MM.1S (cell line): Measurements from ENCODE around the gene POMC.
A peak's percentile ranks its signal among the peaks of the same experiment; 100 is the strongest.
"Not testable (repeated sequence)": the region's sequence is repeated elsewhere in the genome, so short reads cannot be mapped to it uniquely, and the experiment has no call there.

Source experiments
- DNase-seq: peaks from one replicate; pipeline ENCODE4 v3.0.0-alpha.2; 2015
- H2AFZ ChIP-seq: fragments of 300-600 bp; sonication (generic); 2 replicates; pipeline ENCODE4 v1.6.0; 2016; ENCODE audit warnings: antibody characterized with exemption, low read length
- H3F3A ChIP-seq: fragments of 300-600 bp; sonication (generic); 2 replicates; pipeline ENCODE4 v1.6.1; 2016; ENCODE audit warnings: mild to moderate bottlenecking, antibody characterized with exemption, low read length, moderate library complexity, mixed read lengths; ENCODE audit not compliant: insufficient read depth
- H3K27ac ChIP-seq: fragments of 300-600 bp; sonication (generic); 2 replicates; pipeline ENCODE4 v1.5.1; 2016; ENCODE audit warnings: mild to moderate bottlenecking, low read length
- H3K27me3 ChIP-seq: fragments of 300-600 bp; sonication (generic); replicated peaks from 2 replicates; pipeline ENCODE4 v1.6.0; 2016; ENCODE audit warnings: low read length; ENCODE audit not compliant: insufficient read depth
- H3K36me3 ChIP-seq: fragments of 300-600 bp; sonication (generic); replicated peaks from 2 replicates; pipeline ENCODE4 v1.6.1; 2016; ENCODE audit warnings: mild to moderate bottlenecking, low read length, mixed read lengths; ENCODE audit not compliant: insufficient read depth
- H3K4me1 ChIP-seq: fragments of 300-600 bp; sonication (generic); 2 replicates; pipeline ENCODE4 v1.6.1; 2016; ENCODE audit warnings: low read length, mixed read lengths
- H3K4me2 ChIP-seq: fragments of 300-600 bp; sonication (generic); 2 replicates; pipeline ENCODE4 v1.6.0; 2016; ENCODE audit warnings: low read depth, low read length
- H3K4me3 ChIP-seq: fragments of 300-600 bp; sonication (generic); 2 replicates; pipeline ENCODE4 v1.5.1; 2016; ENCODE audit warnings: low read length, mixed read lengths
- H3K79me2 ChIP-seq: fragments of 300-600 bp; sonication (generic); 2 replicates; pipeline ENCODE4 v1.6.1; 2016; ENCODE audit warnings: mixed run types, low read length, mixed read lengths
- H3K9ac ChIP-seq: fragments of 300-600 bp; sonication (generic); 2 replicates; pipeline ENCODE4 v1.6.1; 2016; ENCODE audit warnings: low read length, mixed read lengths
- H3K9me2 ChIP-seq: fragments of 300-600 bp; sonication (generic); replicated peaks from 2 replicates; pipeline ENCODE4 v1.6.1; 2016; ENCODE audit warnings: mild to moderate bottlenecking, low read length, mixed read lengths; ENCODE audit not compliant: insufficient read depth
- H3K9me3 ChIP-seq: fragments of 300-600 bp; sonication (generic); replicated peaks from 2 replicates; pipeline ENCODE4 v1.6.1; 2016; ENCODE audit warnings: mild to moderate bottlenecking, low read length, mixed read lengths; ENCODE audit not compliant: insufficient read depth
- H4K20me1 ChIP-seq: fragments of 300-600 bp; sonication (generic); 2 replicates; pipeline ENCODE4 v1.6.1; 2016; ENCODE audit warnings: mild to moderate bottlenecking, low read length, moderate library complexity, mixed read lengths; ENCODE audit not compliant: insufficient read depth
- EZH2 ChIP-seq: fragments of 300-600 bp; sonication (generic); optimal IDR thresholded peaks from 2 replicates; pipeline ENCODE3; 2017; ENCODE audit warnings: low read depth, mild to moderate bottlenecking, antibody characterized with exemption, low read length, mixed read lengths
- EZH2phosphoT487 ChIP-seq: fragments of 300-600 bp; sonication (generic); IDR thresholded peaks from 2 replicates; pipeline ENCODE4 v1.6.1; 2018; ENCODE audit warnings: antibody characterized with exemption, low read length
- TF ChIP-seq, protein P1 (sequence below): fragments of 300-600 bp; sonication (generic); IDR thresholded peaks from 2 replicates; pipeline ENCODE4 v1.5.1; 2016; ENCODE audit warnings: antibody characterized with exemption, low read length, mixed read lengths

POMC gene

DNA sequence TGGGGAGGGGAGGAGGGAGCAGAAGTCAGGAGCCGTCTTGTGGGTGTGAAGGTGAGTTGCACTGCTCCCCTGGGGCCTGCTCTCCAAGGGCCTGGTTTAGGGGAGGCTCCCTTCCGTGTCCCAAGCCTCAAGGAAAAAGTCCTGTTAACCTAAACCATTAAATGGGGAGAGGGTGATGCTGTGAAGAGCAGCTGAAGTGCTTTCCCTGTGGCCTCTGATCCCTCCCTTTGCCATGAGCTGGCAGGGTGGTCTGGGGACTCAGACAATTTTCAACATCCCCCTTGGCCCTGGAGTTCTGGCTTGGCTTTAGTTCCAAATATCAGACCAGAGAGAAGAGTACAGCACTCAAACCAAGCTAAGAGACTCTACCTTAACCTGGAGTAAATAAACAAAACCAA lies 692 bp upstream of the POMC start:
- no peaks in the 10 kb centered on the region for H3K9me3 ChIP-seq
- H3K9me2 ChIP-seq: no peaks in the 10 kb centered on the region
- H3K36me3 ChIP-seq: no peaks in the 10 kb centered on the region
- H3K4me1 ChIP-seq: no peaks in the 10 kb centered on the region
- no peak overlapping the region for H3K27ac ChIP-seq
- H3K9ac ChIP-seq: no peak overlapping the region
- H3K4me3 ChIP-seq: no peak overlapping the region
- H3K27me3 ChIP-seq: peaks cover 47% of the 10 kb centered on the region
- no peak for TF ChIP-seq EZH2
- no peak for TF ChIP-seq EZH2phosphoT487
- TF ChIP-seq, protein P1, sequence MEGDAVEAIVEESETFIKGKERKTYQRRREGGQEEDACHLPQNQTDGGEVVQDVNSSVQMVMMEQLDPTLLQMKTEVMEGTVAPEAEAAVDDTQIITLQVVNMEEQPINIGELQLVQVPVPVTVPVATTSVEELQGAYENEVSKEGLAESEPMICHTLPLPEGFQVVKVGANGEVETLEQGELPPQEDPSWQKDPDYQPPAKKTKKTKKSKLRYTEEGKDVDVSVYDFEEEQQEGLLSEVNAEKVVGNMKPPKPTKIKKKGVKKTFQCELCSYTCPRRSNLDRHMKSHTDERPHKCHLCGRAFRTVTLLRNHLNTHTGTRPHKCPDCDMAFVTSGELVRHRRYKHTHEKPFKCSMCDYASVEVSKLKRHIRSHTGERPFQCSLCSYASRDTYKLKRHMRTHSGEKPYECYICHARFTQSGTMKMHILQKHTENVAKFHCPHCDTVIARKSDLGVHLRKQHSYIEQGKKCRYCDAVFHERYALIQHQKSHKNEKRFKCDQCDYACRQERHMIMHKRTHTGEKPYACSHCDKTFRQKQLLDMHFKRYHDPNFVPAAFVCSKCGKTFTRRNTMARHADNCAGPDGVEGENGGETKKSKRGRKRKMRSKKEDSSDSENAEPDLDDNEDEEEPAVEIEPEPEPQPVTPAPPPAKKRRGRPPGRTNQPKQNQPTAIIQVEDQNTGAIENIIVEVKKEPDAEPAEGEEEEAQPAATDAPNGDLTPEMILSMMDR: no peak
- H4K20me1 ChIP-seq: no peaks in the 10 kb centered on the region
- H3F3A ChIP-seq: no peaks in the 10 kb centered on the region
- no peaks in the 10 kb centered on the region for H3K79me2 ChIP-seq
- no peak for DNase-seq
- H3K4me2 ChIP-seq: no peak overlapping the region
- H2AFZ ChIP-seq: no peak overlapping the region

DNA sequence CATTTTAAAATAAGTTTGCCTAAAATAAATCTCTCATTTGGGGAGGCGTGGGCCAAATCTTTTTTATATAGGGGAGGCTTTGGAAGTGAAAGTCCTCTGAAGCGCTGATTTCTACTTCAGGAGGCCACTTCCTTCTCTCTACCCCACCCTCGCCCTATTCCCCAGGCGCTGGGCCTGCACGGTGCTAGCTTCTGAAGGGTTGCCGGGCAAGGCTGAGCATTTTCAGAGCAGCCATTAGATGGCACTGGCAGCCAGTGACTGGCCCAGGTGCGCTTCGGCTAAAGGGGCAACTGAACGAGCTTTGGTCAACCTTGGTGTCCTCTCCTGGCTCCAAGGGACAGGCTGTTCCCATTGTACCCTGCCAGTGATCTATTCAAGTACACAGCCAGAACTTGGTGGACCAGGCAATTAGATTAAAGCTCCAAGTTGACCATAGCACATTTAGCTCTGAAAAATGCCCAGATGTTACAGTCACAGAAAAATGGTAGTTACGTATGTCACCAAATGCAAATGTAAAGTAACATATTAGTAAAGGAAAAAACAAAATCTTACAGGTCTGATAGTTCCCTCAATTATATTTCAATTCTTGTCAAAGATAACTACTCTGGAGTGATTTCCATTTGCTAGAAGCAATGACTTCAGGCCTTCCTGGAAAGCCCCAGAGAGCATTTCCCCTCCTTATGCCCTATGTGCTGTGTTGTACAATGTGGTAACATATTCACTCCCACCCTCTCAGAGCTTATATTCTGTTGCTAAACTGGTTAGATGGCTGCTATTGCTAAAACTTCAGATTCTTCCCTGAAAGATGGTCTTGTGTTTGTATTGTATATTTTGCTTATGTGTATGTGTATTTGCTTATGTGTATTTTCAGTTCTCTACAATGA lies 2.1 kb downstream of the POMC start:
- peaks cover 47% of the 10 kb centered on the region for H3K27me3 ChIP-seq
- H3K4me2 ChIP-seq: no peak overlapping the region
- no peak overlapping the region for H3K9ac ChIP-seq
- no peak overlapping the region for H3K27ac ChIP-seq
- no peaks in the 10 kb centered on the region for H3K79me2 ChIP-seq
- H2AFZ ChIP-seq: no peak overlapping the region
- H4K20me1 ChIP-seq: no peaks in the 10 kb centered on the region
- TF ChIP-seq, protein P1: peak; percentile 75
- TF ChIP-seq EZH2phosphoT487: no peak
- no peaks in the 10 kb centered on the region for H3K4me1 ChIP-seq
- no peaks in the 10 kb centered on the region for H3K9me3 ChIP-seq
- no peaks in the 10 kb centered on the region for H3K9me2 ChIP-seq
- DNase-seq: peak; percentile 65
- H3F3A ChIP-seq: no peaks in the 10 kb centered on the region
- no peaks in the 10 kb centered on the region for H3K36me3 ChIP-seq
- no peak overlapping the region for H3K4me3 ChIP-seq

DNA sequence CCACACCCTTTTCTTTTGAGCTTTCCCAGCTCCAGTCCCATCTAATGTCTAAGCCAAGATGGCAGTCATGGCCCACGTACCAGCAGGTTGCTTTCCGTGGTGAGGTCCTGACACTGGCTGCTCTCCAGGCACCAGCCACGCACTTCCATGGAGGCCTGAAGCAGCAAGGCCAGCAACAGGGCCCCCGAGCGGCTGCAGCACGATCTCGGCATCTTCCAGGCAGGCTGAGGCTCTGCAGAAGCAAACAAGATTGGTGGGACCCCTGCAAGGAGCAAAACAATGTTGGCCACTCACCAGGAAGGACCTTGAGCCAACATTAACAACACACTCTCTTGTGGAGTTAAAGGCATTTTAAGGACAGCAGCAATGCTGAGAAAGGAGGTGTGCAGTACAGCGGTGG lies 3.8 kb downstream of the POMC start:
- H3K4me2 ChIP-seq: no peak overlapping the region
- no peak overlapping the region for H3K27ac ChIP-seq
- no peak for DNase-seq
- H3K4me3 ChIP-seq: no peak overlapping the region
- H4K20me1 ChIP-seq: no peaks in the 10 kb centered on the region
- H2AFZ ChIP-seq: no peak overlapping the region
- H3F3A ChIP-seq: no peaks in the 10 kb centered on the region
- TF ChIP-seq EZH2: no peak
- TF ChIP-seq EZH2phosphoT487: no peak
- TF ChIP-seq, protein P1: no peak
- H3K9ac ChIP-seq: no peak overlapping the region
- H3K79me2 ChIP-seq: no peaks in the 10 kb centered on the region
- no peaks in the 10 kb centered on the region for H3K4me1 ChIP-seq
- peaks cover 39% of the 10 kb centered on the region for H3K27me3 ChIP-seq
- H3K9me2 ChIP-seq: no peaks in the 10 kb centered on the region
- H3K36me3 ChIP-seq: no peaks in the 10 kb centered on the region
- no peaks in the 10 kb centered on the region for H3K9me3 ChIP-seq

DNA sequence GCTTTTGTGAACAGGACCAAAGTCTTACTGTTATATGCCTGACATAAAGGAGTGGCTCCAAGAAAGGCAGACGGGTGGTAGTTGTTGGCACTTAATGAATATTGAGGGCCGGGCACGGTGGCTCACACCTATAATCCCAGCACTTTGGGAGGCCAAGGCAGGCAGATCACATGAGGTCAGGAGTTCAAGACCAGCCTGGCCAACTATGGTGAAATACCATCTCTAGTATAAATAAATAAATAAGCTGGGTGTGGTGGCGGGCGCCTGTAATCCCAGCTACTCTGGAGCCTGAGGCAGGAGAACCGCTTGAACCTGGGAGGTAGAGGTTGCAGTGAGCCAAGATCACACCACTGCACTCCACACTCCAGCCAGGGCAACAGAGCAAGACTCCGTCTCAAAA lies 6.3 kb downstream of the POMC start:
- not testable (repeated sequence) for H3K36me3 ChIP-seq, H3K4me2 ChIP-seq, H3K4me1 ChIP-seq, H3K4me3 ChIP-seq, H4K20me1 ChIP-seq, H3K79me2 ChIP-seq, H3K9me2 ChIP-seq, DNase-seq, H3K27ac ChIP-seq, H3K9ac ChIP-seq, H3K9me3 ChIP-seq, H3F3A ChIP-seq
- Histone ChIP-seq H3K27me3 (peaks cover 14% of the 10 kb centered on the region), H2AFZ (0 out of 2 replicates have a peak overlapping the region, but pooled peaks have one; percentile 49)
